Activated effector memory CD4-positive, alpha-beta T cell treated with anti-CD3 and anti-CD28 coated beads, Interleukin-2, amount 50 U/mL, for 16 hours (primary cell): ENCODE data around the gene SLC25A45.

Experiments used
- DNase-seq: peaks from one replicate; pipeline ENCODE4 v3.0.0-alpha.2; 2020

The SLC25A45 gene

DNA sequence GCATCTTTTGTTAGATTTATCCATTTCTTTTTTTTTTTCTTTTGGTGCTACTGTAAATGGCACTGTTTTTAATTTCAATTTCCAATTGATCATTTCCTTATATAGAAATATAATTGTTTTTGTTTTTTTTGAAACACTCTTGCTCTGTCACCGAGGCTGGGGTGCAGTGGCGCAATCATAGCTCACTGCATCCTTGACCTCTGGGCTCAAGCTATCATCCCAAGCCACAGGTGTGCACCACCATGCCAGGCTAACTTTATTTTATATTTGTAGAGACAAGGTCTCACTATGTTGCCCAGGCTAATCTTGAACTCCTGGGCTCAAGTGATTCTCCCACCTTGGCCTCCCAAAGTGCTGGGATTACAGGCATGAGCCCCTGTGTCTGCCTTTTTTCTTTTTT, 20.3 kb upstream of the SLC25A45 start:
- DNase-seq: no peak

DNA sequence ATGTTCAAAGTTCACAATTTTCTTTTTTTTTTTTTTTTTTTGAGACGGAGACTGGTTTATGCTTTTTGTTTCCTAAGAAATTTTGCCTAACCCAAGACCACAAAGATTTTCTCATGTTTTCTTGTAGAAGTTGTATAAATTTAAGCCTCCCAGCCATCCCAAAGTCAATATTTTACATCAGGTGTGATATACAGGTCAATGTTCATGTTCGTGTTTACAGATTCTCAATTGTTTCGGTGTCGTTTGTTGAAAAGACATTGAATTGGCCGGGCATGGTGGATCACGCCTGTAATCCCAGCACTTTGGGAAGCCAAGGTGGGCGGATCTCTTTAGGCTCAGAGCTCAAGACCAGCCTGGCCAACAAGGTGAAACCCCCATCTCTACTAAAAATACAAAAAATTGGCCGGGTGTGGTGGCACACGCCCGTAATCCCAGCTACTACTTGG, 19.4 kb upstream of the SLC25A45 start:
- no peak for DNase-seq

DNA sequence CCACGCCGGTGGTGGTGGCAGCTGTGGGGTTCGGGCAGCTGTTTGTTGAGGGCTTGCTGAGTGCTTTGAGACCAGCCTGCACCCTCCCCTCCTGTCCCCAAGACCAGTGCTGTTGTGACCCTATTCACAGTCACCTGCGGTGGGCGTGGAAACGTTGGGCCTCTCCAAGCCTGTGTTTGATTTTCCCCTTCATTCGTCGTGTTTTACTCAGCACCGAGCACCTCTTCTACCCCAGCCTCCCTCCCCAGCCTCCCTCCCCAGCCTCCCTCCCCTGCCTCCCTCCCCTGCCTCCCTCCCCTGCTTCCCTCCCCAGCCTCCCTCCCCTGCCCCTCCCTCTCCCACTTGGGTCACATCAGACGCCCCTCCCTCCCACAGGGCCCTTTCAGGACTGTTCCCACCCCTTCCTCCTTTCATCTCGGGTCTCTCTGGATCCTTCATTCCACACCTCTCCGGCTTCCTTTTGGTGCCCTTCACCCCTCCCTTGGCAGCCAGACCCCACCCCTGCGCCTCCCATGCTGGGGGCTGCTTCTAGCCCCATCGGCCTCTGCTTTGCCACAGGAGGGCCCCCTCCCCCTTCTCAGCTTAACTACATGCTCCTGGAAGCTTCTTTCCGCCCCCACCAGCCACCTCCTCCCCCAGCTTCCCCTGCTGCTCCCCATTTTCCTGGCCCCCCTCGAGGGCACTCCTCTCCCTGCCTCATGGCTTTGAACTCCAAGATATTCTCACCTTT, 18.8 kb upstream of the SLC25A45 start:
- no peak for DNase-seq

DNA sequence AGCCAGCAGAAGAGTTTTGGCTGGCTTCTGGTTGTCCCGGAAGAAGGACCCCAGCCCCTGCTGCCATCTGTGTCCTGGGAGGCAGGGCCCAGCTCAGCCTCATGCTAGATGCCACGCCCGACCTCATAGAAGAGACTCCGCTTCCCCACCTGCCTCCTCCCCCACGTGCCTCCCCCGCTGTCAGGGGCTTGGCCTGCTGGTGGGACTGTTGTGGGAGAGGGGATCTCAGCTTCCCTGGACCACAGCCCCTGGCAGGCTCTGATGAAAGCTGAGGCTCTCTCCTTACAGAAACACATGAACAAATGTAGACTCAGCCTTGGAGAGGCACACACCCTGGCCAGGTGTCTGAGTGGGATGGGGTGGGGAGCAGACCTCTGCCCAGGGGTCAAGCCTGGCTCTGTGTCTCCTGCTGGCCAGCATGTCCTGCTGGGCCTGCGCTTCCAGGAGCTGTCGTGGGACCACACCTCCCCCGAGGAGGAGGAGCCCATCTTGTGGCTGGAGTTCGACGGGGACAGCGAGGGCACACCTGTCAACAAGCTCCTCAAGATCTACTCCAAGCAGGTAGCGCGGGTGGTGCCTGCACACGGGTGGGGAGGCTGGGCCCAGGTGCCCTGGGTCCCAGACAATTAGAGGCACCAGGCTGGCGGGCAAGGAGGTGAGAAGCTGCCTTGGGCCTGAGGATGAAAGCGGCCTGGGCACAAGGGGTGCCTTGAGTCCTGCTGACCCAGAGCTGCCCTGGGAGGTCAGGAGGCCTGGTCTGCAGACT, 18.0 kb upstream of the SLC25A45 start:
- DNase-seq: no peak

DNA sequence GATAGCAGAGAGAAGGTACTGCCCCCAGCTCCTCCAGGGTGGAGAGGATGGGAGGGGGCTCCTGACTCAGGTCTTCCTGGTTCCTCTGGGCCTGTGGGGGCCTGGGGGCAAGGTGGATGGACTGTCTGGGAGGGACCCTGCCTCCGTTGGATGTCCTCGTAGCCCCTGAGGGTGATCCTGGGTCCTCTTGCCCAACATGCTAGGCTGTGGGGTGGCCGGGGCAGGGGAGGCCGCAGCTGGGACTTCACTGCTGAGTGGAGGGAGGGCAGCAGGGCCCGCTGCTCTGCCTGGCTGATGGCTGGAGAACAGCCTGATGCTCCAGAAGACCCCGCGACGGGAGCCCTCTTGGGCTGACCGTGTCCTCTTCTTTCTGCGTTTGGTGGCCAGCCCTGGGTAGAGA, 17.4 kb upstream of the SLC25A45 start:
- DNase-seq: no peak

DNA sequence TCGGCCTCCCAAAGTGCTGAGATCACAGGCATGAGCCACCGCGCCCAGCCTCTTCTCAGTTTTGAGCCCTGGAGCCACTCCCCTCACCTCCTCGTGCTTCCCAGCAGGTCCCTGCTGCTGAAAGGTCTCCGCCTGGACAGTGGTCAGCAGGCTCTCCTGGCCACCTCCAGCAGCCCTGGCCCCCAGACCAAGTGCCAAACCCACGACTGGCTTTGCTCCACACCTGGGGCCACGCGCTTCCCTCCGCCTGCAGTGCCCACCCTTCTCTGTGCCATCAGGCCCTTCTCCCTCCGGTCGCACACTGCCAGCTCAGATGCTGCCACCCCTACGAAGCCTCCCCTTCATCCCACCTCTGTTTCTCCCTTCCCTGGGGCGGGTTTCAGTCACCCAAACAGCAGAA, 16.8 kb upstream of the SLC25A45 start:
- DNase-seq: no peak

DNA sequence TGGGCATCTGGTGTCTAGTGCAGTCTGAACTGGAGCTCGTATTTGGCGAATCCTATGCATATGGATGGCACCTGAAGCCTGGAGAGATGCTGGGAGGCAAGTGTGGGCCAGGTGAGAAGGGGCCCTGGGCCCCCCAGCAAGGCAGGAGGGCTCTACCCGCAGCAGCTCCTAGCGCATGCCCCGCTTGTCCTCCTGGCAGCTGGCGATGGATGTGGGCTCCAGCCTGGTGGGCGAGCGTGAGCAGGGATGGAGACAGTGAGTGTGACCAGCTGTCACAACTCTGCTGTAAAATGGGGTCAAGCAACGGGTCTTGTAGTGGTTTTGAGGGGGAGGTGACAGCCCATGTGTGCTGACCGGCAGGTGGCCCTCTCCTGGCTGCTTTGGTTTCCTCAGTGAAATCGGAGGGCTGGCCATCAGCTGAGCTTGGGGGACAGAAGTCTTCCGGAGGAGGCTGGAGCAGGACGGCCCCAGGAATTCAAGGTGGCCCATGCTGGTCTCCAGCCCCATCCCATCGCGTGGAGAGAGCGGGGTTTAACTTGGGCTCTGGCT, 16.0 kb upstream of the SLC25A45 start:
- no peak for DNase-seq

DNA sequence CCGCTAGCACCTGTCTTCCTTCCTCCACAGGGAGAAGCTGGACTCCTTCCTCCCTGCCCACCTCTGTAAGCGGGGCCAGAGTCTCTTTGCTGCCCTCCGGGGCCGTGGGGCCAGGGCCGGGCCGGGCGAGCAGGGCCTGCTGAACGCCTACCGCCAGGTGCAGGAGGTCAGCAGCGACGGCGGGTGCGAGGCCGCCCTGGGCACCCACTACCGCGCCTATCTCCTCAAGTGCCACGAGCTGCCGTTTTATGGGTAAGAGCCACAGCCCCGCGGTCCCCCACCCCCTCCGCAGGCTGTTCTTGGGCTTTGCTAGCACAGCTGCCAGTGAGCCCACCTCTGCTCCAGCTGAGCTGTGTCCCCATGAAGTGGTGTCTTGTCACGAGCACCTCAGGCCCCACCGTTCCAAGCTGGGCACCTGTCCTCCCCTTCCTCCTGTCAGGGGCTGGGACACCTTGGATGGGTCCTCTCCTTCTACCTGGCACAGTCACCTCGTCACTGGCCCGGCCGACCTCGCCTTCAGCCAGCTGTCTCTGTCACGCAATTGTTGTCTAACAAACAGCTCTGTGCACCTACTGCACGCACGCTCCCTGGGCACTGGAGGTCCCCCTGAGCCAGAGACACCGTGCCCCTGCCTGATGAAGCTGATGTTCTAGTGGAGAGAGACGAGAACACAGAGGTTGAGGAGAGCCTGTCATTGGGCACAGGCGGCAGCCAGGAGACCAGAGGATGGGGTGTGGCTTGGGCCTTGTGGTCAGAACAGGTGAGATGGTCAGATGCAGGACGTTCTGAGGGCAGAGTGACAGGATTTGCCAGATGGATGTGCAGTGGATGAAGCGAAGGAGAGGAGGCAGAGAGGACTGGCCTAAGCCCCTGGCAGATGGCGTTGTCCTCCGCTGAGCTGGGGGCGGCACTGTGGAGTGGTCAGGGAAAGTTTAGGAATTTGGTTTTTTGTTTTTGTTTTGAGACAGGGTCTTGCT, 14.6 kb upstream of the SLC25A45 start:
- DNase-seq: no peak

DNA sequence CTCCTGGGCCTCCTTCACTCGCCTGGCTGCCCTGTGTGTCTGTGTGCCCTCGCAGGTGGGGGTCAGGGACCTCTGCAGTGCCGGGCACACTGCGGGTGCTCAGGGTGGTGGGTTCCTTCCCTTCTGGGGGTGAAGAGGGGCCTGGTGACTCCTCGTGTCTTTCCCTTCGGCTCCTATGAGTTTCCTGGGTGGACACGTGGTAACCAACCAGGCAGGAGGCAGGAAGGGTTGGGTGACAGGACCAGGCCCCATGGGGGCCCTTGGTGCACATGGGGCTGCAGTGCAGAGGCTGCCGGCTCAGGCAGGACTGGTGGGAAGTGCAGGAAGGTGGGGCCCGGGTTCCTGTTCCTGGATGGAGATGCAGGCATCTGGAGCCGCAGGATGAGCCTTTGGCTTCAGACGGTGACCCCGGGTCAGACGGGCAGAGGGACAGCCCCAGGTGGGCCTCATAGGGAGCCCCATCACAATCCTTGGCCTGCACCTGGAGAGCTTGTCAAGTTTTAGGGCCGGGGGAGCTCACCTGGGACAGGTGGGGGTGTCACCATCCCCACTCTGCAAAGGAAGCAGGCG, 13.6 kb upstream of the SLC25A45 start:
- no peak for DNase-seq

DNA sequence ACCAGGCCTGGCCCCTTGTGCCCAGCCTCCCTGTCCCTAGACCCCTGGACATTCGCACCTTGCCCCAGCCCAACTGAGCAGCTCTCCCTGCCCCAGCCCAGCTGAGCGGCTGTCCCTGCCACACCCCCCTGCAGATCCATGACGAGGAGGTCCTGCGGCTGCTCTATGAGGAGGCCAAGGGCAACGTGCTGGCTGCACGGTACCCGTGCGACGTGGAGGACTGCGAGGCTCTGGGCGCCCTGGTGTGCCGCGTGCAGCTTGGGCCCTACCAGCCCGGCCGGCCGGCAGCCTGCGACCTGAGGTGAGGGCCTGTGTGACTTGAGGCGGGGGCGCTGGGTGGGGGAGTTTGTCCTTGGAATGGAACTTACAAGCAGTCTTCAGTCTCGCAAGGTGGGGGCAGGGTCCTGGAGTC, 11.7 kb upstream of the SLC25A45 start:
- no peak for DNase-seq

DNA sequence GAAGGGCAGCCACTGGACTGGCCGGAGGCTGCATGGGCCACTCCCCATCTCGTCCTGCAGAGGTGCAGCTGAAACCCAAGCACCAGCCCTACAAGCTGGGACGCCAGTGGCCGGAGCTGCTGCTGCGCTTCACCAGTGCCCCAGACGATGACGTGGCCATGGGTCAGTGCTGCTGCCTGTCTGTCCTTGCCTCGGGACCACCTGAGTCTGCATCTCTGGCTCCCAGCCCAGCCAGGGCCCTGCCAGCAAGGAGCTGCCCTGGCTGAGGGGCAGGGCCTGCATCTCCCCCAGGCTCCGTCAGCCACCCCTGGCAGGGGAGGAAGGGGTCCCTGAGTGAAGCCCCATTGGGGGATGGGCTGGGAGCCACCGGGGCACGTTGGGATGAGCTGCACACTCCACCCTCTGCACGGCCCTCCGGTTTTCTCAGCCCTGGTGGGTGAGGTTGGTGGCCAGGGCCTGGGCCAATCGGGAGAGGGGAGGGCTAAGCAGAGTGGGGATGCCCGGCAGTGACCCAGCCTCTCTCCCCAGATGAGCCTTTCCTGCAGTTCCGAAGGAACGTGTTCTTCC, 11.2 kb upstream of the SLC25A45 start:
- no peak for DNase-seq

DNA sequence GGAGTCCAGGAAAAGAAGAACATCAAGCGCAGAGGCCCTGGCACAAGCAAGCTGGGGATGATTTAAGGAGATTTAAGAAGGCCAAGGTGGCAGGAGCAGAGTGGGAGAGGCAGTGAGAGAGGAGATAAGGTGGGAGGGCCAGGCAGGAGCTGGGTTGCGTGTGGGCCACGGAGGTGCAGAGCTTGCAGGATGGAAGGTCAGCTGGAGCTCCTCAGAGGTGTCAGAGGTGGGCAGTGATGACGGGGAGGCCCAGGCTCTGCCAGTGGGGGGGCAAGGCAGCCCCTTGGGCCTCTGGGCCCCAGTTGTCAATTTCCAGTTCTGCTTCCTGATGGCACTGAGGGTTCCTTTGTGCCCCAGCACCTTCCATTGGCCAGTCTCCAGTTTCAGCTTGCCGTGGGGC, 10.5 kb upstream of the SLC25A45 start:
- no peak for DNase-seq

DNA sequence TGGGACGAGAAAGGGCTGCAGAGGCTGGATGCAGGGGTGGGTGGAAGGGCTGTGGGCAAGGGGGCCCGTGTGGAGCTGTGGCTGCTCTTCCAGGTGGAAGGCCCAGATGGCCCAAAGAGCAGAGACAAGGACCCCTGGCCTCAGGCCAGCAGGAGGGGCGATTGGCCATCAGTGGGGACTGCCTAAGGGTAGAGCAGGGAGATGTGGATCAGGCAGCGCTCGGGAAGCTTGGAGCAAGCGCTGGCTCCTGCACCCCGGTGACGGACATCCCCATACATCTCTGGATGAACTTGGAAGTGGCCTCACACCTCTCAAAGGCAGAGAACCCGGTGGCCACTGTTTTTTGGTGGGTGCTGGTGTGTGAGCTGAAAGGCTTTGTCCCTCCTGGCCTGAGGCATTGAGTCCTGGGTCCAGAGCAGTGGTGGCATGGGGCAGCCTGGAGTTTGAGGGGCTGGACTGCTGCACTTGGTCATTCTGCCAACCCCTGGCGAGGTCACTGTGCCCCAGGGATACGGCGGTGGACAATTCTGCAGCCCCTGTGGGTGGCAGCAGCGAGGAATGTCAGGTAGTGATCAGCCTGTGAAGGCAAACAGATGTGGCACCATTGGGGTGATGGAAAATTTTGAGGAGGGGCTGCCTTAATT, 9.9 kb upstream of the SLC25A45 start:
- no peak for DNase-seq

DNA sequence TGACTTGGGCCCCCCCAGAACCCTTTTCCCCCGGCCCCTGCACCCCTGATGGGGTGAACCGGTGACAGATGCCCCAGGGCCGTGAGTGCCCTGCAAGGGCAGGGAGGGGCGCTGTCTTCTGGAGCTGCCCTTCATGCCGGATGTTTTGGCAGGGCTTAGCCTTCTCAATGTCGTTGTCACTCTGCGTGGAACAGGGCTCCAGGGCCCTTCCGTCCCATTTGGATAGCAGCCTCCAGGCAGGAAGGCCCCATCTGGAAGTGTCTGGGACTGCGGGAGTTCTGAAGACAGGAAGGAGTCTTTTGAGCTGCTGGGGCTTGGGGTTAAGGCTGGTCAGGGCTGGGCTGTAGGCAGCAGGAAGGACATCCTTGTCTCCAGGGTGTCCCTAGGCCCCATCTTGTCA, 8.6 kb upstream of the SLC25A45 start:
- no peak for DNase-seq

DNA sequence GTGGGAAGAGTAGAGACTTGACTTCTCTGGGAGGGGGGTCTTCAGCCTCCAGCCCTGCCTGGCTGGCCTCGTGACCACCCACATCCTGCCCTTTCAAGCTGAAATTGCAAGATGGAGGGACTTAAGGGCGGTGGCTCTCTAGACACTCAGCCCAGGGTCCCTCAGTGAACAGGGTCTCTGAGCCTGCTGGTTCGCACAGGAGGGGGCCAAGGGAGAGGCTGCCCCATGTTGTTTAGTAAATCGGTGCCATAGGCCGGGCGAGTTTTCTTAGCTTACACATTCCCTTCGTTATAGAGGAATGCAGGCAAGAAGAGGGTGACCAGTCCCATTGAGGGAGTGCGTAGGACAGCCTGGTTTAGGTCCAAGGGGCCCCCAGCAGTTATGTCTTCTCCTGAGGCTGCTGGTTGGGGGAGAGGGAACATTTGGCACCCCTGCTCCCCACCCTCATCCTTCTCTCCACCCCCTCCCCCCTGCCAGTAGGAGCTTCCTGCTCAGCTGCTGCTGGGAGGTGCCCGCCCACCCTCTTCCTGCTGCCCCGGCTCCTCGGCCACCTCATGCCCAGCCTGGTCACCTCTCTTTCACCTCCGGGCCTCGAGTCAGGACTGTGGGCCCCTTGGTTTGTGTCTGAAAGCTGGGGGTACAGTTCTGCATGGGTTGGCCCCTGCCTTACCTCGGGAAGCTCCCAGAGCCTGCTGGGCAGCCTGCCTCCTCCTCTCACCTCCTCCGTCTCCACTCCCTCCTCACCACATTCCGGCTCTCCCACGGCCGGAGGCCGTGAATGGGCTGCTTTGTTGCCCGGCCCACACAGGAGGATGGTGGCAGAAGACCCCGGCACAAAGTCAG, 7.9 kb upstream of the SLC25A45 start:
- no peak for DNase-seq

DNA sequence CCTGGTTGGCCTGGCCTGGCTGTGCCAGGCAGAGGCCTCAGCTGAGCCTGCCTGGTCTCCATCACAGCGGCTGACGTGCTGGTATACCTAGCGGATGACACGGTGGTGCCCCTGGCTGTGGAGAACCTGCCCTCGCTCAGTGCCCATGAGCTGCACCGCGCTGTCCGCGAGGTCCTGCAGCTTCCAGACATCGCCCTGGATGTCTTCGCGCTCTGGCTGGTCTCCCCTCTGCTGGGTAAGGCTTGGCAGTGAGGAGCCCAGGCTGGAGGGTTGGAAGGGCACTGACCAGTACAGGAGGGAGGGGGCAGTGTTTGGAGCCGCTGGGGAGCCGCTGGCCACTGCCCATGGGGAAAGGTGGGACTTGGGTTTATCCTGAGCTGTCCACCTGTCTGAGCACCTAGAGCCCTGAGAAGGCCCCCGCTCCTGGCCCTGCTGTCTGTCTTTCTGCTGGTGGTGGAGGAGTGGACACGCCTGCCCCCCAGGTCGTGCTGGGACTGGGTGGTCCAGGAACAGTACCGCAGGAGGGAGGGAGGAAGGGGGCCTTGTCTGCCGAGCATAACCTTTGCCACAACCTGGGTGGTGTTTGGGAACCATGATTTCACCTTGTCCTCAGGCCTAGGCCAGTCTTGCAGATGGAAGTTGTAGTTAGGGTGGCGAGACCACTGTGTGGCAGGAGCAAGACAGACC, 7.0 kb upstream of the SLC25A45 start:
- DNase-seq: no peak

DNA sequence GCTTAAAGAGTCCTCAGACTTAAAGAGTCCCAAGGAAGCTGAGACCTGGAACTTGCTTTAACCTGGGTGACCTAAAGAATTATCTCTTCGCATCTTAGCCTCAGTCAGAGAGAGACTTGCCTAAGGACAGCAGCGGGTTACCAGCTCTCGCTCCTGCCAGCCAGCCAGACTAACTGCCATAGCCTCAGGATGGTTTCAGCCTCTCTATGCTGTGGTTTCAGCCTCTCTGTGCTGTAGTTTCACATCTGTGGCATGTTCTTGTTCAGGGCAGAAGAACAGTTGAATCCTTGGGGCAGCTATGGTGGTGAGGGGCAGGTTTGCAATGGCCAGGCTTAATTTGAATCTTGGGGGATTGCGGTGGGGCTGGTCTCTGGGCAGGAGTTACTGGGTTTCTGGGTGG, 6.3 kb upstream of the SLC25A45 start:
- no peak for DNase-seq

DNA sequence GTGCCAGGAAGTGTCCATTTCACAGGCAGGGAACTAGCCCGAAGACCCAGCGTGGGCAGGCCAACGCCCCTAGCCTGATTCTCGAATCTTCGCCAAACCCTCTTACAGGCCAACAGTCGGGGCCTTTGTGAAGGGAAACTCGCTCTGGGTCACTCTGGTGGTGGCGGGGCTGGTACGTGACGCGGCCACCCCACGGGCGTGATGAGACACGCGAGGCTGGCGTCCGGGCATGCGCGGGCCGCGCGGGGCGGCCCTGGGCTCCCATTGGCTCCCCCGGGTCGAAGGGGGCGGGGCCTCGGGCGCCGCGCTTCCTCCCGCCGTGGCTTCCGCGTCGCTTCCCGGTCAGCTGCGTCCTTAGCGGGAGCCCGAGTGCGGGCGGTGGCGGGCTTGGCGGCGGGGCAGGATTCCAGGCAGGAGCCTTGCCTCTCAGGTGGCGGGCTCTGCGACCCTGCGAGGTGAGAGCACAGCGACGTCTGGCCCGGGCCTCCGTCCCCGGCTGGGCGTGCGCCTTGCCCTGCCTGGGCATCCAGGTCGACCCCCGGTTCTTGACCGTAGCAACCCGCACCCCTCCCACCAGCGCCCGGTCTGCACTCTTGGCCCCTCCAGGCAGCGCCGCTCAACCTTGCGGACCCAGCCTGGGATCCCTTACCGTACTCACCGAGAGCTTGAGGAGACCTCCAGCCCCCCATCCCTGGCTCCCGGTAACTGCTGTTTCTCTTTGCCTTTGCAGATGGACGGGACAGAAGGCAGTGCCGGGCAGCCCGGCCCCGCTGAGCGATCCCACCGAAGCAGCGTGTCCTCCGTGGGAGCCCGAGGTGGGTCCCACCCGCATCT, 4.1 kb upstream of the SLC25A45 start, which contains the start of gene FRMD8:
Gene FRMD8 (plus strand): TSS at position 331 of the 834 bp plus-strand sequence. CDS start 400 bp downstream, at position 731.
- DNase-seq: peak; percentile 96

DNA sequence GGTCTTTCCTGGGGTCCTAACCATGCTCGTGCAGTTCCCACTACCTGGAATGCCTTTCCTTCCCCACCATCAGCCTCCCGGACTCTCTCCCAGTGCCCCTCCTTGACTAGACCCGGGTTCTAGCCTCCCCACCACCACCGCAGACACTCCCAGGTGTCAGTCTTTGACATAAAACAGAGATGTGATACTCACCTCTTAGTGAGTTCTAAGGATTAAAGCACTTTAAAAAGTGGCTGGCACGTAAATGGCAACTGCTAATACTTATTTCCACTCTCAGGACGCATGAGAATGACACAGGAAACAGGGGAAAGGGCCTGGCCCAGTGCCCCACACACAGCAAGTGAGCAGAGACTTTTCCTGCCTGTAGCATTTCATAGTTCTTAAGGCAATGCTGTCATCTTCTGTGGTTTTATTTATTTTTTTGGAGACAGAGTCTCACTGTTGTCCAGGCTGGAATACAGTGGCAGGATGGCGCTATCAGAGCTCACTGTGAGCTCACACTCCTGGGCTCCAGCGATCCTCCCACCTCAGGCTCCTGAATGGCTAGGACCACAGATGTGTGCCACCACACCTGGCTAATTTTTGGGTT, 1.9 kb upstream of the SLC25A45 start:
- no peak for DNase-seq
